ENCODE results near the gene MKNK1. TPM values are rescaled to one million over a fixed set of nuclear protein-coding genes. Genes with fewer than 3 reads are reported as not detected.

Gene MKNK1
- total RNA-seq, 1 experiment from 2014 or later, result 11.3 TPM

GRCh38 chr1:46525253-46525983 lies 78.7 kb downstream of the MKNK1 start:
- DNase-seq (ENCODE audit: extremely low read depth, low read depth), result no peak

- DNase-seq (ENCODE audit: extremely low read depth, low read depth), result no peak
These were observed 79.2 kb downstream of the MKNK1 start for GRCh38 chr1:46524843-46525242.

- DNase-seq (ENCODE audit: extremely low read depth, low read depth), result no peak
These were observed 80.3 kb downstream of the MKNK1 start for GRCh38 chr1:46523496-46524353.

GRCh38 chr1:46522969-46523320 lies 81.1 kb downstream of the MKNK1 start:
- DNase-seq (ENCODE audit: extremely low read depth, low read depth), result no peak

GRCh38 chr1:46522184-46522968 lies 81.7 kb downstream of the MKNK1 start:
- no peak for DNase-seq (ENCODE audit: extremely low read depth, low read depth)

GRCh38 chr1:46521414-46521813 lies 82.7 kb downstream of the MKNK1 start:
- no peak for DNase-seq (ENCODE audit: extremely low read depth, low read depth)

GRCh38 chr1:46520063-46520911 lies 83.8 kb downstream of the MKNK1 start:
- no peak for DNase-seq (ENCODE audit: extremely low read depth, low read depth)

GRCh38 chr1:46519209-46519608 lies 84.9 kb downstream of the MKNK1 start:
- DNase-seq (ENCODE audit: extremely low read depth, low read depth), result no peak

GRCh38 chr1:46517932-46518498 lies 86.1 kb downstream of the MKNK1 start:
- no peak for DNase-seq (ENCODE audit: extremely low read depth, low read depth)

GRCh38 chr1:46517010-46517600 lies 87.0 kb downstream of the MKNK1 start:
- no peak for DNase-seq (ENCODE audit: extremely low read depth, low read depth)

GRCh38 chr1:46516200-46516950 lies 87.7 kb downstream of the MKNK1 start:
- no peak for DNase-seq (ENCODE audit: extremely low read depth, low read depth)

GRCh38 chr1:46515576-46515975 lies 88.5 kb downstream of the MKNK1 start:
- no peak for DNase-seq (ENCODE audit: extremely low read depth, low read depth)

GRCh38 chr1:46513536-46513935 lies 90.5 kb downstream of the MKNK1 start:
- DNase-seq (ENCODE audit: extremely low read depth, low read depth), result no peak

- DNase-seq (ENCODE audit: extremely low read depth, low read depth), result no peak
These were observed 91.3 kb downstream of the MKNK1 start for GRCh38 chr1:46512792-46513190.

- no peak for DNase-seq (ENCODE audit: extremely low read depth, low read depth)
These were observed 91.8 kb downstream of the MKNK1 start for GRCh38 chr1:46512135-46512791.

GRCh38 chr1:46510998-46511365 lies 93.1 kb downstream of the MKNK1 start:
- no peak for DNase-seq (ENCODE audit: extremely low read depth, low read depth)

- DNase-seq (ENCODE audit: extremely low read depth, low read depth), result no peak
These were observed 93.6 kb downstream of the MKNK1 start for GRCh38 chr1:46510341-46510997.

- DNase-seq (ENCODE audit: extremely low read depth, low read depth), result no peak
These were observed 95.3 kb downstream of the MKNK1 start for GRCh38 chr1:46508757-46509156.
